ENCODE measurements around the gene ARHGAP26.
A peak's percentile ranks its signal among the peaks of the same experiment; 100 is the strongest.

Gene ARHGAP26

DNA sequence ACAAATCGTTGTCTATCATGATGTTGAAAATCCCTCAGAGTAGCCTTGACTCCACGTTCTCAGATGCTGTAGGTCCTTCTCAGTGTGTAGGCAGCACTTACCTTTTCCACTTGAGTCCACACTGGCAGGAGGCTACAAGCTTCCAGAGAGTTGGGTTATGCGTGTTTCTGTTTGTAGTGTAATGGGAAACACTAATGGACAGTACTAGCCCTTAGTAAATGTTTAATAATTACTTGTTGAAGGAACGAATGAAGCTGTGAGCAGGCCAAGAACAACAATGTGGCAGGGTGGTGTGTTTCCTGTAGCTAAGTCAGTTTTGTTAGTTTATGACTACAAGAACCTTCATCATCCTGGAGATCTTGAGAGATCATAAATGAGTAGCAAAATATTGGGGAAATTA, 83.5 kb downstream of the ARHGAP26 start:
- DNase-seq: no peak

DNA sequence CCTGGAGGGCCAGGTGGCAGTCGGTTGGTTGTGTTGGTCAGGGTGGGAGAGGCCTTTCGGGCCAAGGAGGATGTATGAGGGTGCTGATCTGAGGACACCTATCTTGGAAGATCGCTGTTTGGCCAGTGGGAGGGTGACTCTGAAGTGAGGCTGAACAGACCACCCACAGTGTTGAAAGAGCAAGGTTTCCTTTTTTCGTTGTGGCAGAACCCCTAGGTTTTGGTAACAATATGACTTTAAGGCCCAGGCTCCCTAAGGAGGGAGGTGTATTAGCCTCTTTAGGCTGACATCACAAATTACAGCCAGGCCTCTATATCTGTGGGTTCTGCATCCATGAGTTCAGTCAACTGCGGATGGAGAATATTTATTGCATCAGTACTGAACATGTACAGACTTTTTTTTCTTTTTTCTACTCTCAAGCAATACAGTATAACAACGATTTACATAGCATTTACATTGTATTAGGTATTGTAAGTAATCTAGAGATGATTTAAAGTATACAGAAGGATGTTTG, 86.1 kb downstream of the ARHGAP26 start:
- DNase-seq: no peak

DNA sequence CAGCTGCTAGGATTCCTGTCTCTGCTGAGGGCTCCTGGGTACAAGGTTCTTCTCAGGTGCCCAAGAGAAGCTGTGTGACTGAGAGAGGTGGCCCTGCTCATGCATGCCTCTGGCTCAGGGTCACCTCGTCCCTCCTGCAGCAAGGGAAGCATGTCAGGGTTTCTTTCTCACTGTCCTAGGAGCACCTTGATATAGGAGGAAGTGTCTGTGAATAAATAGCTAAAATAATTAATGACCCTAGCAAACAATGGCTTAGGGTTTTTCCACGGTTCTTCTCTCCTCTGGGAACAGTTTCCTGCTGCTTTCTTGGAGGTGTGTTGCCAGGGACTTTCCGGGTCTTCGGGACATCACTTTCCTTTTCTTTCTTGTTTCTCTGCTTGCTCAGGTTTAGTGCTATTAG, 87.2 kb downstream of the ARHGAP26 start:
- DNase-seq: no peak

DNA sequence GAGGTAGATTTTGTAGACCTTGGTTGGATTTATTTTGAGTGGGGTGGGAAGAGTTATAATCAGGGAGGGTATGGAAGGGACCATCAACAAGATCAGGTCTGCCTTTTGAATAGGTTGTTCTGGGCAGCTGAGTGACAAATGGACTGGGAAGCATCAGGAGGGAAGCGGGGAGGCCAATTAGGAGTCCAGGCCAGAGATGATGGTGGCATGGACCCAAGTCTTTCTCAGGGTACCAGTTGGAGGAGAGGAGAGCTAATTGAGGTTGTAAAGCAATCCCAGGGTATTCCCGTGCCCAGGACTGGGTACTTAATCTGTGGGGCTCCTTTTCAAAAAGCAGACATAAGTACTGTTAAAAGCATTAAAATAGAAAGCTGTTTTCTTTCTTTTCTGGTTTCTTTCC, 88.9 kb downstream of the ARHGAP26 start:
- DNase-seq: no peak

DNA sequence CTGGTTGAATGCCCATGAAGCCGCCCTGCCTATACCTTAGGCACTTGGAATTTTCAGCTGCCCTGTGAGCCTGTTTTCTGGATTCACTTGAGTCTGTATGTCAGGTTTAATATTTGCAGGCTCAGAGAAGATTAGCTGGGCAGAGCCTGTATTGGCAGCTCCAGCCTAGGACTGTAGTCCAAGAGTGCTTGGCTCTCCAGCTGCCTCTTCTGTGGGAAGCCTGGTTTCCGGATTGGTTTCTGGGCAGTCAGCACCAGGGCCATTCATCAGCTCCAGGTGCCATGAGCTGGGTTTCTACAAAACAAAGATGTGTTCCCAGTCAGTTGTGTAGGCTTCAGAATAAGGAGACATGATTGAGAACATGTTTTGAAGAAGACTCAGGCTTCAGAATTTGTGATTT, 90.1 kb downstream of the ARHGAP26 start:
- no peak for DNase-seq

DNA sequence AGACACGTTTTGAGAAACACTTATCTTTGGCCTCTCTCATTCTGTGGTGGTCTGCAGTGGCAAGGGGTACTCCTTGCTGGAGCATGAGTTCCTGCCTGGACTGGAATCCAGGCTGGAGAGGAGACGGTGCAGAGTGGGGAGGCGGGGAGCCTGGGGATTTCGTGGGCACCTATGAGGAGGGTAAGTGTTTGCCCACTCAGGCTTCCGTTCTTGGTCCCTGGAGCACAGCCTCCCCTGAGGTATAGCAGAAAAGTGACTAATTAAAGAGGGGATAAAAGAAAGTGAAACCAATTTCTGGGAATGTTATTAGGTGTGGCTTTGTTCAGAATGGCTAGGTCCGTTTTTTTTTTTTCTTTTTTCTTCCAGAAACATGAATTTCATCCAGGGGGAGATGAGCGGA, 90.8 kb downstream of the ARHGAP26 start:
- no peak for DNase-seq

DNA sequence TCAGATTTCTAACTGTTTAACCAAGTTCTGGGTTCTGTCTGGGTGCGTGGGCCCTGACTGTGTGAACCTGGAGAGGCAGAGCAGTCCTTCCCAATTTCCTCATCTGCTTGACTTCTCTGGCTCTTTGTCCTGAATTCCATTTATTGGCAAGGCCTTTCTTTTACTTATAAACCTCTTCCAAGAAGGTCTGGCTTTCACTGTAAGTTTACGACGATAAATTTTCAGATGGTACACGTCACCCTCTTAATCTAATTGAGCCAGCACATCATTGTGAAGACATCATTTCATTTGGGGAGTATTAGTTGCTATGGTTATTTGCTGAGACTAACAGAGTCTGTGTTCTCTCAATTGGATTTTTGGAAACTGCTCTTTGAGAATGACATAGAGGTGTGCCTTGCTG, 92.4 kb downstream of the ARHGAP26 start:
- DNase-seq: no peak

DNA sequence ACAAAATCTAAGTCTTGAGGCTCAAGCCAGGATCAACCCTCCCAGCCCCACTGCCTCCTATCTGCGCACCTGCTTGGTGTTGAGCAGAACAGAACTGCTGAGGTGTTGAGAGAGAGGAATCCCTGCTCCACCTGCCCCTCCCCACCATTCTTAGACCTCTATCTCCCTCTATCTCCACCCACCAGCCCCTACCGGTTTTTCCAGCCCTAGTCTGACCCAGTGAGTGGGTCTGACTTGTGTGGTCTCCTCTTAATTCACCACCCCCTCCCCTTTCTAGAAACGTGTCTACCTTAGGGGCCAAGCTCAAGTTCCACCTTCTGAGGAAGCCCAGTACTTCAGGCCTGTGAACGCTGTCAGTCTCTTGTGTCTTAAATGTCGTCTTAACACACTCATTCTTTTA, 93.7 kb downstream of the ARHGAP26 start:
- no peak for DNase-seq

DNA sequence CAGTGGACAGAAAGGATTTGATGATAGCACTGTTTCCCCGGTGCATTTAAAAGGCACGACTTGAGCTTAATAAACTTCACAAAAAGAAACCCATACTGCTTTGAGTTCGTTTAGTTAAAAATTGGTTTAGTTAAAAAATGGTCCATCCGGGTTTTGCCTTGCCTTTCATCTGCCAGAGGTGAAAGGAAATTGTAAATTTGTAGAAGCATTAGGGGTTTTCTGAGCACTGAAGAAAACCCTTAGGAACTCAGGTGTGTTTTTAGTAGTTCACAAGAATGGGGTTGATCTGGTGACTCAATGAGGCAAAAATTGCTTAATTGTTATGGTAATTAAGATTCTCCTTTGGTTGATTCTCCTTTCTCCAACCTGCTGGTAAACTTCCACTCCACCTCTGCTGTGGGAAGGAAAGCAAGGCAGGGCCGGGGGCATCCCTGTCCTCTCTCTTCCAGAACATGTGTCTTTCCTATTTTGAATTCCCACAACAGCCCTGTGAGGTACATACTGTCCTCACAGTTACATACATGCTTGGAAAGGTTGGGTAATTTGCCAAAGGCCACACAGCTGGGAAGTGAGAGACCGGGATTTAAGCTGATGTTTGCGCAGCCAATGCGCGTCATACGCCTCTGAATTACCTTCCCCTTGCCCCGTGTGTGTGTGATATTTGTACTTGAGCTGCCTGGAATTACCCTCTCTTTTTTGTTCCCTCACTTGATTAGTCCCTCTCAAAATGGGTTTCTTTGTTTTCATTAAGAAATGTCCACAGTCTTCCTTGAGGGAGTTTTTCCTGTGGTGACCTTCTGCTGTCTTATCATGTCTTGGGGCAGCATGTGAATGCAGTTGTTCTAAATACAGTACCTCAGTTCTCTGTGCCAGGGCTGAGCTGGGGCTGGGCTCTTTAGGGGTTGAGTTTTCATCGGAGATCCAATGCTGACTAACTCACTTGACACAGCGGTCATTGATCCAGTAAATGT, 94.4 kb downstream of the ARHGAP26 start:
- no peak for DNase-seq

DNA sequence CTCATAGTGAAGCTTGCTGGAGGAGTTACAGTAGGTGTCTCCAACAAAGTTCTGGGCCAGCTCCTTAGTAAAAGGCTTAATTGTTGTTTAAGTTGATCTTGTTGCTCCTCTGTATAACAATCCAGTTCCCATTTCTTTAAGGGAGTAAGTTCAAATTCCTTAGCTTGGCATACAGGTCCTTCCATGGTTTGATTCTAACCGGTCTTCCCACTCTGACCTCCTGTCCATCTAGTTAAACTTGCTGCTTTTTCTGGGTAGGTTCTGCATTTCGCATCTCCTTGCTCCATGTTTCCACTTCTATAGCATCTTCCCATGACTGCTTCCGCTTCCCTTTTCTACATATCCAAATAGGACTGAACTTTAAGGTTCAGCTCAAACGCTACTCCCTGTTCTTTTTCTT, 95.5 kb downstream of the ARHGAP26 start:
- DNase-seq: no peak

DNA sequence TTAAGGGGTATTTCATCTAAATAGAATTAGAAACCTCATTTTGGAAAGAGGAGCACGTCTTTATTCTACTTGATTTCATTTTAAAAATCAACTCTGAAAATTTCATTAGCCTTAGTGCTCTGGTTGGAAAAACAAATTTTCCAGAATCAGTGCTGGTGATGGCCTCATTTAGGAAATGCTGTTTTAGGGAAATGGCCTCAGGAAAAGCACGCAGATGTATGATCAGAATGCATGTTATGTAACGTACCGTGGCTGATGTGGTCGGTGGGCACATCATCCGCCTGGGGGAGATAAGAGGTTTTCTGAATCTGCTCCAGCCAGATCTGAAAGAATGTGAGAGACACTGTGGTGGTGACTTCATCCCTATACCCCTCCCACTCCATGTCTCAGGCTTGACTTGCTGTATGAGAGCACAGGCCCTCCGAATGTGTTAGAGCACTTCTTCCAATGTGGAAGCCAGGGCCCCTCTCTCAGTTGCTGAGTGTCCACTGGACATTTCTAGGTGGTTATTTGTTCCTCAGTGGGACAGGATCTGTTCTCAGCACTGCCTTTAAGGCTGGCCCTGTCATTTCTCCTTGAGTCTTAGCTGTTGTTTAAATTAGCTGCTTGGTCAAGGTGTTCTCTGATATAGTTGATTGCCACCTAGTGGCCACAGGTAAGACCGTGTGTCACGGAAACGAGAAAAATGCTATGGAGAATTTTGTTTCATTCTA, 96.5 kb downstream of the ARHGAP26 start:
- DNase-seq: peak in 3 of 5 donors; percentile 20 to 71 (median 21)

DNA sequence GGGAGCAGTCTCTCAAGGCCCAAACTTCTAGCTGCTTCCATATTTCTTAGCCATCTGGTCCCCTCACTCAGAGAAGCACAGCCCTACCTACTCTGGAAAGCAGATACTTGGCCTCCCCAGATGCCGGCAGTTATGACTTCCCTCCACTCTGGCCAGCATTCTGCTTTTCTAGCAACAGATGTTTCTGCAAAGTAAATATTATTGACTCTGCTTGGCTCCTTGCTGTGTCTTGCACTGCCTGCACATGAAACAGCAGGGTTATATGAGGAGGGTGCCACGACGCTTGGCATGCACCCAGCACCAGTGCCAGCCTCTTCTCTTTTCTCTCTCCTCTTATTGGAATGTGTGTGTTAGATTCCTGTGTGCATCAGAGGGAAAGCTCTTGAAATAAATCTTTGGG, 99.7 kb downstream of the ARHGAP26 start:
- no peak for DNase-seq

DNA sequence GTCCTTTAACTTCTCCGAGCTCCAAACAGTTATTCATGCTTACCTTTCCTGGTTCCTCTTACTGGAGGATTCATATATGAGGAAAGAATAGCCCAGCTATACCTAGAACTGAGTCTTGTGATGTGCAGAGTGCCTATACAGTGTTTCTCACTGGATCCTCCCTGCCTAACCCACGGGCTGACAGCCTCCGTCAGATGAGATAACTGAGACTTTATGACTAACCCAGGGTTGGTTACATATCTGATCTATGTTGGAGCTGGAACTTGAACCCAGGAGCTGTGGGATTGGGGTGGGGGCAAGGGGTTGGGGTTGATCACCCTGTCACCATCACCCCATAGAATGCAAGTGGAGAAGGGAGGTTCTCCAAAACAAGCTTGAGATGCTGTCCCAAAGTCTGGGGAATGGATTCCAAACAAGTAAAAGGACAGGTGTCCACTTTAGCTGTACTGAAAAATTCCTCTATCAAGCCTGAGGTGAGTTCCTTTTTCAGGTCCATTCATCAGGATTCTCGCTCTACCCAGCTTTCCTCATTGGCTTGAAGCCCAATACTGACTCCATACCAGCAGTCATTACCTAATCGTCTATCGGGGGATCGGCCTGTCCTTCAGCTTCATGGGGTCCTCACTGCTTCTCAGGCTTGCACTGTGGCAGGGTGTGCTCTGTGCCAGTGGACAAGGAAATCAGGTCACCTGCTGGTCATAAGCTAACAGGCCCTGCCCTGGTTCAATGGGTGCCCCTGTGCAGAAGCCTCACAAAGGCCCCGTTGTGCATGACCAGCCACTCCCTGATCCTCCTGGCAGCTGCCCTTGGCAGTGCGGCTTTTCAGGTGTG, 100.6 kb downstream of the ARHGAP26 start:
- no peak for DNase-seq

DNA sequence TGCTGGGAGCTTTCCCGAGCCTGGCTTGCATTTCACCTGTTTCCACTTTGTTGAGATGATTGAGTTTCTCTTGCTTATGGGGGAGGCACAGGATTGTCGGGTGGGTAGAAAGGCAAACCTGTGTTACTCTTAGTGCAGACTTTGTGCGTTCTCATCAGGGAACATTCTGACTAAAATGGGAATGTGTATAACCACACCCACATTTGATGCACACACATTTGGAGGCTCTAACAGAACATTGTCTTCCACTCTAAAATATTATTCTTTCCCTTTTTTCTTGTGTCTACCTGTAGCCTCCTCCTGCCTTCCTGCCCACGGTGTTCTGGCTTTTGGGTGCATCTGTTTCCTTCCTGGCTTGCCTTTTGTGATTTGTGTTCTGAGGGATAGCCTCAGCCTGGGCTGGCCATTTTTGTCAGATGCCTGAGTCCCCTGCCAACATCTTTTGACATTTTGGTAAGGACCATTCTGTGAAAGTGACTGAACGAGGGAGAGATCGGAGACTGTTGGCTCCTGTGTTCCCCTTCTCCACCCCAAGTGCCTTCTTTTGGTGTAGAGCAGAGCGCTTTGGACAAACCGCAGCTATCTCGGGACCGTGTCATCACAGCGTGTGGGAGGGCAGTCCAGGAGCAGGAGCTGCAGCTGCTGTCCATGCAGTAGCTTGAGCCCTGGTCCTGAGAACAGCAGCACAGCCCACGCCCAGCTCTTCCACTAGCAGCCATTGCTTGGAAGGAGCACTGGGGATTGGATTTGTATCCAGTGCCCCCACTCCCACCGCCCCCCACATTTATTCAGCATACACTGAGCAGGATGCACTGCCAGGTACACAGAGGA, 101.4 kb downstream of the ARHGAP26 start:
- DNase-seq: no peak

DNA sequence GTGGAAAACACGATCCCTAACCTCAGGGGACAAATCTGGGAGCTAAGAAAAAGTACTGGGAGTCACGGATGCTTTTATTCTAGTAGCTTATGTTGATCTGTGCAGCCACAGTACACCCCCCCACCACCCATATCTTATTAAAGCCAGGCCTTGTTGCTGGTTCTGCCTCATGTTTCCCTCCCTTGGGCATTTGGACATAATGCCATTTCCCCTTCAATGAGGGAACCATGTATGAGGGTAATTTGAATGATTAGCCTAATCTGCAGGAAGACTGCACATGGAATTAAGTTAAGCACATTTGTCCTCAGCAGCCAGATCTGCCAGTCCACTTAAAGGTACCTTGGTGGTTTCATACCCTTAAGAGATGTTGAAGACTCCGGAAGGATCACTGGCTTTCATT, 102.0 kb downstream of the ARHGAP26 start:
- DNase-seq: no peak

DNA sequence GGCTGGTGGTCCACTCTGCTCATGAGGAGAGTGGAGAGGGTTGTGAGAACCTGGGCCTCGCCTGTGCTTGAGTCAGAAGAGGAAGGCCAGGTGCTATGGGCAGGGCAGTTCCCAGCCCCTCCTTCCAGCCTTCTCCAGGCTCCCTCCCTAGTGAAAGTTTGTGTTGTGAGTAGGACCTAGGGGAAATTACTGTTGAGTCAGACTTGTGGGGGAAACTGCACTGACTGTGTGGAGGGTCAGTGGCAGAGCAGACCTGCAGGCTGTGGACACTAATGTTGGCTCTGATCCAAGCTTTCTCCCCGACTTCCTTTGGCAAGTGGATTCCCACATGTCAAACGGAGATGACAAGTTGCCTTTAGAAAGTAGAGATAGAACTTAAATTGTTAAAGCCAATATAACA, 102.6 kb downstream of the ARHGAP26 start:
- DNase-seq: no peak

DNA sequence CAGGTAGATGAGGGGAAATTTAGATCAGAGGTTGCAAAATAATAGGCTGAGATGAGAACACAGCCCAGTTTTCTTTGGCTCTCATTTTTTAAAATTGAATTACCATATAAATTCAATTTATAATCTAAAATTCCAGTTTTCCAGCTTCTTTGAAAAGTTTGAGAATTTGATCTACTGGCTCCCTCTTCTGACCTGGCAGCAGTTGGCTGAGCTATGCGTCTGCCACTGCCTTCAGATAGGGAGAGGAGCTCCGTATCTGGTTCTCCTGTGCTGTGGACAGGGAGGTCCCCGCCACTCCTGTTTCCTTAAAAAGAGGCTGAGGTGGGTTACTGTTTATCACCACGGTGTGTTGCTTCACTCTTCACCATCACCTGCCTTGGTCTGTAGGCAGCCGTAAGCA, 103.7 kb downstream of the ARHGAP26 start:
- DNase-seq: no peak

DNA sequence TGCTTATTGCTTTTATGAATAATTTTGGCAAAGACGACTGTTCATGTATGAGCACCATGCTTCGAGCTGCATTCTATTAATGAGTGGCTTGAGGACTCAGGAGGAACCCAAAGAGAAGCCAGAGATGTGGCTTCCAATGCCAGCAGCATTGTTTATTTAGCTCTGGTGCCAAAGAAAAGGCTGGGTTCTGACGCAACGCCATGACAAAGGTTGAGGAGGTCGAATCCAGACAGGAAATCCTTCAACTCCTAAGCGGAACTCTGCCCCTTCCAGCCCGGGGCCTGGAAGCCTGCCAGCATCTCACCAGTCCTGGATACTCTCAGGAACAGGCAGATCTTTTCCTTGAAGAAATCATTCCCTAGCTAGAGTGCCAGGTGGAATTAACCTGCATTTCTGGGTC, 104.4 kb downstream of the ARHGAP26 start:
- no peak for DNase-seq

DNA sequence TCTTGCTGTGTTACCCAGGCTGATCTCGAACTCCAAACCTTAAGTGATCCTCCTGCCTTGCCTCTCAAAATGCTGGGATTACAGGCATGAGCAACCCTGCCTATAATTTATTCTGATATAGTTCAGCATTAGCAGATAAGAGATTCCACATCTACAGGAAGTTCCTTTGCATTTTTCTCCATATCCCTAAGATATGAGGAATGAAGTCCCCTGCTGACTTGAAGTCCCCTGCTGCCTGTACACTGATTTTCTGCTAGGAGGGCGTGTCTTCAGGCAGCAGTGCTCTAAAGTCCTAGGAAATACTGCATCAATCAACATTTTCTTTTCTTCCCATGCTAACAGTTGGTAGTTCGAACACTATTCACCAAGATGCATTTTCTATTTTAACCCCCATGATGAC, 105.8 kb downstream of the ARHGAP26 start:
- DNase-seq: no peak

DNA sequence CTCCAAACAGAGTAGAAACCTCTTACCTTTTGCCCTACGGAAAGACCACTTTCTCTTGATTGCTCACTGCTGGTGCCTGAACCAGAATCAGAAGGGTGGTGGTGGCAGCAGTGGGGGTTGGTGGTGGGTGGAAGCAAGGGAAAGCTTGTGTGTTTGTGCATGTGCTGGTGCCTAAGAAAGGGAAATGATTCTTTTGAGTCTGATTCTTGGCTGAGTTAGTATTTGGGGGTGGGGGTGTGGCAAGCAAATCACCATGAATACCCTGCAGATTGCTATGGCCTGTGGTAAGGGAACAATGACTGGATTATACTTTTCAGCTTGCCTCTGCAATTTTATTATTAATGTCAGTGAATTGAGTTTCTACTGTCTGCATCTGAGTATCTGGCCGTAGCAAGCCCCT, 106.6 kb downstream of the ARHGAP26 start:
- no peak for DNase-seq

DNA sequence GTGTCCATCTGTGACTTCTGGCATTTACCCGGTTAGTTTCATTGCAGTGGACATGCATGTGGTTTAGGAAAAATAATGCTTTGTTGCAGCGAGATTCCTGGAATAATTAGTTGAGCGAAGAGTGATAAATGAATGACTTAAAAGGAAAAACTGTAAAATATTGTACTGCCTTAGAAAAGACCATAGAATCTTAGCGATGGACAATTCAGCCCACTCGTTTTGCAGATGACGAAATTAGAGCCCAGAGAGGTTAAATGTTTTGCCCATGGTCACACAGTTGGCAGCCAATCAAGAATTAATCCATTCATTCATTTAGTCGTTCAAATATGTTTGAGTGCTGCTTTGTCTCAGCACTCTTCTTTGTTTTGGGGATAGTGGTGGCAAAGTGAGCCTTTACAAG, 107.9 kb downstream of the ARHGAP26 start:
- DNase-seq: no peak

DNA sequence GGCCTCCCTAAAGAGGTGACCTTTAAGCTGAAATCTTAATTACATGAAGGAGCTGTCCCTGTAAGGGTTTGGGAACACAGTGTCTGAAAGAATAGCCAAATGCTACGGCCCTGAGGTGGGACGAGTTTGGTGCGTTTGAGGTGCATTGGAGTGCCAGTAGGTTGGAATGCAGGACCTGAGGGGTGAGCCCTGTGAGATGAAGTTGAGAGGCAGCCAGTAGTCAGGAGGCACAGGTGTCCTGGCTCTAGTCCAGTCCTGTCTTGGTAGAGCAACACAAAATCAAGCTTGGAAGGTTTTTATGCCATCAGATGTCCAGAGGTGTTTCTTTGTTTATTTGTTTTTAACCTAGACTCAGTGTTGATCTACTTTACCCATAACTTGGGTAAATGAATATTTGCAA, 108.5 kb downstream of the ARHGAP26 start:
- DNase-seq: no peak

Data from T-helper 1 cell (primary cell).